ENCODE results near the gene INMT.

INMT gene

GRCh38 chr7:30765408-30765807, 13.5 kb downstream of the INMT start:
- Histone ChIP-seq H3K27me3 (no peaks in the 10 kb centered on the region), H3K4me3 (ENCODE audit: low read depth, low read length) (no peak overlapping the region), H3K9me3 (no peaks in the 10 kb centered on the region), H3K4me1 (no peaks in the 10 kb centered on the region), H3K36me3 (no peaks in the 10 kb centered on the region)
- TF ChIP-seq CTCF (IDR thresholded peaks at IDR 0.05; ENCODE audit: low read depth, low read length) = no peak
- no peak for DNase-seq

- Histone ChIP-seq H3K36me3 (no peaks in the 10 kb centered on the region), H3K4me3 (ENCODE audit: low read depth, low read length) (peak overlapping the region; percentile 97), H3K9me3 (no peaks in the 10 kb centered on the region; the same call in 1 of the 2 replicates), H3K4me1 (no peaks in the 10 kb centered on the region), H3K27me3 (no peaks in the 10 kb centered on the region)
- no peak for DNase-seq
- no peak for TF ChIP-seq CTCF (IDR thresholded peaks at IDR 0.05; ENCODE audit: low read depth, low read length)
Measured at GRCh38 chr7:30770845-30771173, 18.9 kb downstream of the INMT start.

- Histone ChIP-seq H3K9me3 (no peaks in the 10 kb centered on the region; the same call in 1 of the 2 replicates), H3K36me3 (no peaks in the 10 kb centered on the region), H3K4me1 (no peaks in the 10 kb centered on the region), H3K4me3 (ENCODE audit: low read depth, low read length) (peak within 1 kb of the TSS; percentile 97), H3K27me3 (no peaks in the 10 kb centered on the region)
- peak; percentile 12; the same call in 1 of the 2 replicates for TF ChIP-seq CTCF (IDR thresholded peaks at IDR 0.05; ENCODE audit: low read depth, low read length)
- DNase-seq = peak; percentile 84
Measured at GRCh38 chr7:30771174-30771879, 19.4 kb downstream of the INMT start, which contains the start of gene MINDY4. TSS of gene MINDY4 (plus strand) at chr7:30771417. CDS start at chr7:30771494, 77 bp downstream.

GRCh38 chr7:30771880-30772425, 20.0 kb downstream of the INMT start:
- TF ChIP-seq CTCF (IDR thresholded peaks at IDR 0.05; ENCODE audit: low read depth, low read length) = no peak
- Histone ChIP-seq H3K27me3 (no peaks in the 10 kb centered on the region), H3K9me3 (no peaks in the 10 kb centered on the region; the same call in 1 of the 2 replicates), H3K36me3 (no peaks in the 10 kb centered on the region), H3K4me3 (ENCODE audit: low read depth, low read length) (peak overlapping the region; percentile 97), H3K4me1 (no peaks in the 10 kb centered on the region)
- DNase-seq = no peak

GRCh38 chr7:30772984-30773383, 21.0 kb downstream of the INMT start:
- TF ChIP-seq CTCF (IDR thresholded peaks at IDR 0.05; ENCODE audit: low read depth, low read length) = no peak
- Histone ChIP-seq H3K36me3 (no peaks in the 10 kb centered on the region), H3K27me3 (no peaks in the 10 kb centered on the region), H3K4me1 (no peaks in the 10 kb centered on the region), H3K4me3 (ENCODE audit: low read depth, low read length) (no peak overlapping the region), H3K9me3 (no peaks in the 10 kb centered on the region; the same call in 1 of the 2 replicates)
- no peak for DNase-seq

GRCh38 chr7:30775992-30776391, 24.1 kb downstream of the INMT start:
- no peak for DNase-seq
- Histone ChIP-seq H3K4me1 (no peaks in the 10 kb centered on the region), H3K36me3 (no peaks in the 10 kb centered on the region; the same call in 1 of the 2 replicates), H3K4me3 (ENCODE audit: low read depth, low read length) (no peak overlapping the region), H3K9me3 (no peaks in the 10 kb centered on the region; the same call in 1 of the 2 replicates), H3K27me3 (no peaks in the 10 kb centered on the region)
- no peak for TF ChIP-seq CTCF (IDR thresholded peaks at IDR 0.05; ENCODE audit: low read depth, low read length)
